NCI-H1930 (cell line): ENCODE measurements around the gene PLGRKT.
"Not testable (repeated sequence)": the region's sequence is repeated elsewhere in the genome, so short reads cannot be mapped to it uniquely, and the experiment has no call there.

Experiments
- DNase-seq, 2 experiments: peaks; one replicate each; lab custom pipeline; 2025; lab: John Stamatoyannopoulos, UW

PLGRKT gene

DNA sequence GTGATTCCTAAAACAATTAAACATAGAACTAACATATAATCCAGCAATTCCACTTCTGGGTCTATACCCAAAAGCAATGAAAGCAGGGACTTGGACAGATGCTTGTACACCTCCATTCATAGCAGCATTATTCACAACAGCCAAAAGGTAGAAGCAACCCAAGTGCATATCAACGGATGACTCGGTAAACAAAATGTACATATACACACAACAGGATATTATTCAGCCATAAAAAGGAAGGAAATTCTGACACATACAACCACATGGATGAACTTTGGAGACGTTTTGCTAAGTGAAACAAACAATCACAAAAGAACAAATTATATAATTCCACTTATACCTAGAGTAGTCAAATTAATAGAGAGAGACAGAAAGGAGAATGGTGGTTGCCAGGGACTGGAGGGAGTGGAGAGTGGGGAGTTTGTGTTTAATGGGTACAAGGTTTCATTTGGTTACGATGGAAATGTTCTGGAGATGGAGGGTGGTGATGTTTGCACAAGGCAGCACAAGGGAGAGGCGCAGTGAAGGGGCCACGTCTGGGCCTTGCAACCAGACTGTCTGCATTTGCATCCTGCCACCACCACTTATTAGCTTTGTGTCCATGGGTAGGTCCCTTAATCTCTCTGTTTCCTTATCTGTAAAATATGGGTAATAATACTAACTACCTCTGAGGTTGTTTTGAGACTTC is 61.8 kb downstream of the PLGRKT start:
- no peak for DNase-seq

GRCh38 chr9:5375091-5375490 is 62.6 kb downstream of the PLGRKT start:
- no peak for DNase-seq

- DNase-seq = no peak
Measured at GRCh38 chr9:5364294-5365024, 73.3 kb downstream of the PLGRKT start.

GRCh38 chr9:5361326-5362010 is 76.3 kb downstream of the PLGRKT start:
- DNase-seq = no peak

DNA sequence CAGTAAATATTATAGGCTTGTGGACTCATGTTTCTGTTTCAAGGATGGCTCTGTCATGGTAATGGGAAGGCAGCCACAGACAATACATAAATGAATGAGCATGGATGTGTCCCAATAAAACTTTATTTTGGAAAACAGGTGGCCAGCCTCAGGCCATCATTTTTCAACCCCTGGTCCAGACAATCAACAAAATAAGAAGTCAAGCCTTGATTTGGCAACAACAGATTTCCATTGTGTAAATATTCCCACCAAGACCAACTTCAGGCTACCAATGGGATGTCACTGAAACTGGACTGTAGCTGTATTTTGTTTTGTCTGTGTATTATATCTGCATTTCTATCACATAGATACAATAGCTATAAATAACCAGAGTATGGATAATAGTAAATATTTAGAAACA is 77.4 kb downstream of the PLGRKT start:
- no peak for DNase-seq

- no peak for DNase-seq
Measured at GRCh38 chr9:5357431-5358105, 80.2 kb downstream of the PLGRKT start.

GRCh38 chr9:5355817-5356216 is 81.9 kb downstream of the PLGRKT start:
- DNase-seq = no peak

DNA sequence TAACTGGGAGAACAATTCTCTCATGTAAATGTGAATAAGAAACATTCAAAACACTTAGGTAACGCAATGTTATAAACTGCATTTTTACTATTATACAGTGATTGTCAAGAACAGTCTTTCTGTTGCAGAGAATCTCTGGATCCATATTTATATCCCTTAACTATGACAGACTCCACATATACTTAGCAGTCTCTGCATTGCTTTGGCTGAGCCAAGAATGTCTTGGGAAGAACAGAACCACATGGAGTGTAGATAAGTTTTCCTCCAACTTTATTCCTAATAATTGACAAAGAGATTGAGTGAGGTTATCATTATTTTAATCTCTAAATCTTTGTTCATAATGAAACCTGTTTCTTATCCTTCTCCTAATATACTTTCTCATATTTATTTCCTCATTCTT is 82.5 kb downstream of the PLGRKT start:
- no peak for DNase-seq

- no peak for DNase-seq
Measured at GRCh38 chr9:5354184-5354583, 83.5 kb downstream of the PLGRKT start.

- no peak for DNase-seq
Measured at GRCh38 chr9:5352637-5353248, 85.0 kb downstream of the PLGRKT start.

DNA sequence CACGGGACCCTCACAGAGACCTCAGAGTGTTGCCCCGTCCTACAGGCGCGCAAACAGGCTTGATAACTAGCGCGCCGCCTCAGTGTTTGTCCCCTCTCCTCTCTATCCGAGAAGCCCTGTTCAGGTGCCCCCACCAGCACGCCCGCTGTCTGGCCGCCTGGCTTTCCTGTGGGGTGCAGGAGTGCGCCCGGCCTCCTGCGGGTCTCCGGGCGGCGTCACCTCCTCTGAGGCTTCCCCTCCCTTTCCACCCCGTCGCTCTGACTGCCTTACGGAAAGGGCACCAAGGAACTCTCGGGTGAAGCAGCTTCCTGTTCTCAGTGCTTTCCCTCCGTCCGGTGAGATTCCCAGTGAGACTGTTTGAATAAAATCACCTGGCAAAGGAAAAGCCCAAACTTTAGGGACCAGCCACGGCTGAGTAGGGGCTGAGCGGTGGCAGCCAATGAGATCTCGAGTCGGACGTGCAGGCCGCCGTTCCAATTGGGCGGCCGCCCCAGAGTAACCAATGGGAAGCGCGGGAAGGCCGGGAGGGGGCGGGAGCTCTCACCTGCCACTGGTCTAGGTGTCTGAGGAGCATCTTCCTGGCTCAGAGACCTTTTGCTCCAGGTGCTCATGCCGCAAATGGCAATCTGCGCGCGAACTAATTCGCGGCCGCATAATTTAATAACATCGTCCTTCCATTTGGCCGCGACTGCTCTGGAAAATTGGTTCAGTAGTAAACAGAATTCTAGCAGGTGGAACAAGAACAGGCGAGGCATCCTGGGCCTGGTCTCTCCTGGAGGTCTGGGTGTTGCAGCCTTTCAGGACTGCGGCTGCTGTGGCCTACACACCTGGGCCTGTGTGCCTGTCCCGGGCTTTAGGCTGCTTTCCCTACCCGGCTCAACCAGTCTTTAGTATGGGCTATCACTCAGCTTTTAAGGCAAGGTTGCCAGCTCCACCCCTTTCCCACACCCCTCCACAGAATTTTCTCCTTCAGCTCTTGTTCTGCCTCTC is 98.4 kb downstream of the PLGRKT start, which contains the start of gene RLN1:
Gene RLN1, minus strand, starts transcription at position 885 of the 990 bp plus-strand sequence. Its CDS starts 130 bp downstream, at position 755.
- not testable (repeated sequence) for DNase-seq

DNA sequence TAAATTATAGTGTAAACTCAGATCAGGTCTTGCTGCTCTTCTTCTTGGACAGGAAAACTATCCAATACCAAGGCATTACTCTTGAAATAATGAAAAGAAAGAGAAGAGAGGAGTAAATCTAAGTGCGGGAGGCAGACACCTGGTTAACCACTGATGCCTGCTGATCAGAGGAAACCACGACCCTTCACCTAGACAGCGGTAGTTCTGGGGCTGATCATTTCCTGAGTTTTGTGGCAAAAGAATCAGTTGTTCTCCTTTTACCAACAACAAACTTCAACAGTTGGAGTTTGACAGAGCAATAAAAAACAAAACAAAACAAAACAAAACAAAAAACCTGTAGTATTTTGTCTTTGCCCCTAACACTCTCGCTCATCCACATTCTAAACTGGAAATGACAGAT is 101.0 kb downstream of the PLGRKT start:
- DNase-seq = no peak

- DNase-seq = not testable (repeated sequence)
Measured at GRCh38 chr9:5331276-5331675, 106.4 kb downstream of the PLGRKT start.

DNA sequence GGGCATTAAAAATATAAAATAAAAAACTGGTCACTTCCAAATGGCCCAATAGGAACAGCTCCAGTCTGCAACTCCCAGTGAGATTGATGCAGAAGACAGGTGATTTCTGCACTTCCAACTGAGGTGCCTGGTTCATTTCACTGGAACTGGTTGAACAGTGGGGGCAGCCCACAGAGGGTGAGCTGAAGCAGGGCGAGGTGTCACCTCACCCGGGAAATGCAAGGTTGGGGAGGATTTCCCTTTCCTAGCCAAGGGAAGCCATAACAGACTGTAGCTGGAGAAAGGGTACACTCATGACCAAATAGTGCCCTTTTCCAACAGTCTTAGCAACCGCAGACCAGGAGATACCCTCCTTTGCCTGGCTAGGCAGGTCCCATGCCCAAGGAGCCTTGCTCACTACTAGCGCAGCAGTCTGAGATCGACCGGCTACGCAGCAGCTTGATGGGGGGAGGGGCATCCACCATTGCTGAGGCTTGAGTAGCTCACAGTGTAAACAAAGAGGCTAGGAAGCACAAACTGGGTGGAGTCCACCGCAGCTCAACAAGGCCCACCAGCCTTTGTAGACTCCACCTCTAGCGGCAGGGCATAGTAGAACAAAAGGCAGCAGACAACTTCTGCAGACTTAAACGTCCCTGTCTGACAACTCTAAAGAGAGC is 110.7 kb downstream of the PLGRKT start:
- DNase-seq = no peak

GRCh38 chr9:5326187-5326586 is 111.5 kb downstream of the PLGRKT start:
- no peak for DNase-seq

DNA sequence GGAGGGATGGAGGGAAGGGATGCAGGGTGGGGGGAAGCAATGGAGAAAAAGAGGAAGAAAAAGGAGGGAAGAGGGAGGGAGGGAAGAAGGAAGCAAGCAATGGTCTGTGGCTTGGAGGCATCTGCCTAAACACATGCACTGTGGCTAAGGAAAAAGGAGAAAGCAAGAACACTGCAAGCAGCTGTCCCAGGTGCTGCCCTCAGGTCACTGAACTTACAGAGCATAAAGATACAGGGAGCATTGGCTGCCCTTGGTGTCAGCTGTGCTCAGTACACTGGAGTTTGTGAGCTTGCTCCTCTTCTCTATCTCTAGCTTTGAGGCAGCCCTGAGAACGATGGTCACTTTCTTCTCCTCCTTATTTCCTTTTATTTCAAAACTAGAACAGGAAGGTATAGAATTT is 116.1 kb downstream of the PLGRKT start:
- not testable (repeated sequence) for DNase-seq

- DNase-seq = no peak
Measured at GRCh38 chr9:5321058-5321457, 116.7 kb downstream of the PLGRKT start.

- DNase-seq = not testable (repeated sequence)
Measured at GRCh38 chr9:5316406-5316805, 121.3 kb downstream of the PLGRKT start.

GRCh38 chr9:5315187-5315923 is 122.4 kb downstream of the PLGRKT start:
- DNase-seq = no peak
